Measurements from ENCODE around the gene PKD1L1. TPM values are rescaled to one million over a fixed set of nuclear protein-coding genes. Genes with fewer than 3 reads are reported as not detected.

Gene PKD1L1
- total RNA-seq, 6 donors from 2014 or later: 0.46 to 4.8 (median 0.75) TPM

- Histone ChIP-seq H3K36me3 (no peaks in the 10 kb centered on the region), H3K9me3 (no peaks in the 10 kb centered on the region), H3K4me1 (peaks cover 21 to 35% (median 21%) of the 10 kb centered on the region in 4 donors), H3K27me3 (no peaks in the 10 kb centered on the region), H3K27ac (peak overlapping the region in 2 of 4 donors; percentile 65 to 73), H3K4me3 (peak overlapping the region in 3 of 4 donors; percentile 13 to 33 (median 14))
- TF ChIP-seq EP300 (IDR thresholded peaks at IDR 0.05) (no peak), POLR2AphosphoS5 (IDR thresholded peaks at IDR 0.05) (no peak), POLR2A (IDR thresholded peaks at IDR 0.05) (no peak), CTCF (IDR thresholded peaks at IDR 0.05) (no peak)
- WGBS, 2 donors: 59 to 83% methylated on average over 5 of the region's 5 CpGs
- ATAC-seq (ENCODE audit: low FRiP score in 2 of 2) (peak in 1 of 2 donors; percentile 8), DNase-seq (no peak)
Observed at GRCh38 chr7:47807756-47808155, 140.5 kb downstream of the PKD1L1 start.

- no peak for TF ChIP-seq POLR2A (IDR thresholded peaks at IDR 0.05)
- TF ChIP-seq EP300 (IDR thresholded peaks at IDR 0.05): no peak
- no peak for TF ChIP-seq POLR2AphosphoS5 (IDR thresholded peaks at IDR 0.05)
- no peak for TF ChIP-seq CTCF (IDR thresholded peaks at IDR 0.05)
- Histone ChIP-seq H3K27ac (peak overlapping the region; percentile 30 to 73 (median 59)), H3K4me3 (peak overlapping the region in 3 of 4 donors; percentile 13 to 33 (median 14)), H3K27me3 (no peaks in the 10 kb centered on the region), H3K9me3 (no peaks in the 10 kb centered on the region), H3K4me1 (peaks cover 19 to 28% (median 21%) of the 10 kb centered on the region in 4 donors), H3K36me3 (no peaks in the 10 kb centered on the region)
- 31 to 39% methylated on average over 3 of the region's 3 CpGs for WGBS, 2 donors
- ATAC-seq (ENCODE audit: low FRiP score in 2 of 2) (peak; percentile 58 to 65), DNase-seq (no peak)
Observed at GRCh38 chr7:47807126-47807525, 141.1 kb downstream of the PKD1L1 start.

- H3K27me3 ChIP-seq: no peaks in the 10 kb centered on the region
- no peaks in the 10 kb centered on the region for H3K9me3 ChIP-seq
- DNase-seq (peak in 1 of 2 donors; percentile 47), ATAC-seq (ENCODE audit: low FRiP score in 2 of 2) (peak; percentile 37 to 88)
- peak overlapping the region; percentile 30 to 73 (median 59) for H3K27ac ChIP-seq
- TF ChIP-seq CTCF (IDR thresholded peaks at IDR 0.05): no peak
- peak in 2 of 4 donors; percentile 22 to 70 for TF ChIP-seq EP300 (IDR thresholded peaks at IDR 0.05)
- TF ChIP-seq POLR2AphosphoS5 (IDR thresholded peaks at IDR 0.05): peak; percentile 43 to 67
- peak in 1 of 4 donors; percentile 52 for TF ChIP-seq POLR2A (IDR thresholded peaks at IDR 0.05)
- H3K36me3 ChIP-seq: no peaks in the 10 kb centered on the region
- peak overlapping the region in 3 of 4 donors; percentile 13 to 33 (median 14) for H3K4me3 ChIP-seq
- H3K4me1 ChIP-seq: peaks cover 19 to 28% (median 21%) of the 10 kb centered on the region in 4 donors
- WGBS, 2 donors: 14 to 45% methylated on average over 4 to 7 of the region's 7 CpGs
Observed at GRCh38 chr7:47806701-47807103, 141.6 kb downstream of the PKD1L1 start.

- WGBS, 2 donors: 84 to 92% methylated on average over 6 of the region's 6 CpGs
- Histone ChIP-seq H3K9me3 (no peaks in the 10 kb centered on the region), H3K36me3 (no peaks in the 10 kb centered on the region), H3K4me1 (peaks cover 19 to 28% (median 21%) of the 10 kb centered on the region in 4 donors), H3K27me3 (no peaks in the 10 kb centered on the region), H3K4me3 (no peak overlapping the region), H3K27ac (no peak overlapping the region)
- DNase-seq (no peak), ATAC-seq (ENCODE audit: low FRiP score in 2 of 2) (no peak)
- TF ChIP-seq CTCF (IDR thresholded peaks at IDR 0.05) (no peak), POLR2AphosphoS5 (IDR thresholded peaks at IDR 0.05) (no peak), EP300 (IDR thresholded peaks at IDR 0.05) (no peak), POLR2A (IDR thresholded peaks at IDR 0.05) (no peak)
Observed at GRCh38 chr7:47804767-47805545, 143.3 kb downstream of the PKD1L1 start.
